Karpas-422 (cell line): ENCODE results near the gene MRTFA. TPM values are rescaled to one million over a fixed set of nuclear protein-coding genes. Genes with fewer than 3 reads are reported as not detected.

ENCODE experiments used
- DNase-seq: peaks from one replicate; pipeline ENCODE4 v3.0.0-alpha.2; 2015
- H2AFZ ChIP-seq: fragments of 200-600 bp; sonication (generic); 2 replicates; pipeline ENCODE4 v1.6.1; 2014; ENCODE audit warnings: antibody characterized with exemption, low read length, mixed read lengths
- H3K27ac ChIP-seq: fragments of 200-600 bp; sonication (generic); 2 replicates; pipeline ENCODE4 v1.5.1; 2014; ENCODE audit warnings: mild to moderate bottlenecking, low read length, moderate library complexity
- H3K27me3 ChIP-seq: fragments of 200-600 bp; sonication (generic); 2 replicates; pipeline ENCODE4 v1.6.1; 2014; ENCODE audit warnings: low read length, mixed read lengths
- H3K36me3 ChIP-seq: fragments of 200-600 bp; sonication (generic); 2 replicates; pipeline ENCODE4 v1.6.1; 2014; ENCODE audit warnings: low read length, mixed read lengths; ENCODE audit not compliant: insufficient read depth
- H3K4me1 ChIP-seq: fragments of 200-600 bp; sonication (generic); 2 replicates; pipeline ENCODE4 v1.6.1; 2014; ENCODE audit warnings: mild to moderate bottlenecking, low read length, mixed read lengths
- H3K4me2 ChIP-seq: fragments of 200-600 bp; sonication (generic); 2 replicates; pipeline ENCODE4 v1.6.1; 2014; ENCODE audit warnings: low read length, low read depth, mild to moderate bottlenecking; ENCODE audit not compliant: poor library complexity, severe bottlenecking
- H3K4me3 ChIP-seq: fragments of 200-600 bp; sonication (generic); 2 replicates; pipeline ENCODE4 v1.5.1; 2014; ENCODE audit warnings: mild to moderate bottlenecking, antibody characterized with exemption, low read length, mixed read lengths
- H3K79me2 ChIP-seq: fragments of 200-600 bp; sonication (generic); 2 replicates; pipeline ENCODE4 v1.6.1; 2014; ENCODE audit warnings: mild to moderate bottlenecking, low read length, mixed read lengths
- H3K9ac ChIP-seq: fragments of 200-600 bp; sonication (generic); 2 replicates; pipeline ENCODE4 v1.6.0; 2014; ENCODE audit warnings: low read length
- H3K9me2 ChIP-seq: fragments of 200-600 bp; sonication (generic), shearing (Covaris generic); replicated peaks from 2 replicates; pipeline ENCODE4 v1.6.0; 2014; ENCODE audit warnings: mild to moderate bottlenecking, low read length, moderate library complexity; ENCODE audit not compliant: insufficient read depth
- H3K9me3 ChIP-seq: fragments of 300-700, 200-600 bp; sonication (generic); 2 replicates; pipeline ENCODE4 v1.6.1; 2014; ENCODE audit warnings: low read length, mixed read lengths
- H4K20me1 ChIP-seq: fragments of 200-600 bp; sonication (generic); 2 replicates; pipeline ENCODE4 v1.6.1; 2014; ENCODE audit warnings: mild to moderate bottlenecking, antibody characterized with exemption, low read length, low read depth; ENCODE audit not compliant: insufficient read depth
- total RNA-seq: library from RNA; depleted of rRNA; stranded (reverse); fragments of >200 nt; shearing (Covaris generic); gene quantifications from 2 replicates; pipeline ENCODE4 v1.2.3, GENCODE V29; 2014; ENCODE audit warnings: low replicate concordance

The MRTFA gene
- total RNA-seq, 1 experiment from 2014 or later, result 37.2 TPM

- Histone ChIP-seq H3K79me2 (peaks cover 70% of the 10 kb centered on the region), H3K4me3 (no peak overlapping the region), H3K9me2 (no peaks in the 10 kb centered on the region), H3K36me3 (no peaks in the 10 kb centered on the region), H4K20me1 (0 out of 2 replicates have a peak, but pooled peaks cover 8% of the 10 kb centered on the region), H3K4me2 (no peak overlapping the region), H3K4me1 (peaks cover 3% of the 10 kb centered on the region; the same call in 1 of the 2 replicates), H3K27ac (no peak overlapping the region), H2AFZ (no peak overlapping the region), H3K27me3 (no peaks in the 10 kb centered on the region), H3K9me3 (no peaks in the 10 kb centered on the region), H3K9ac (no peak overlapping the region)
- DNase-seq, result no peak
Observed at GRCh38 chr22:40618400-40618799, 18.1 kb downstream of the MRTFA start.

- no peaks in the 10 kb centered on the region for H3K9me3 ChIP-seq
- peaks cover 16% of the 10 kb centered on the region for H3K4me1 ChIP-seq
- no peak overlapping the region for H2AFZ ChIP-seq
- no peaks in the 10 kb centered on the region for H3K9me2 ChIP-seq
- peaks cover 11% of the 10 kb centered on the region; the same call in 1 of the 2 replicates for H4K20me1 ChIP-seq
- H3K27me3 ChIP-seq, result no peaks in the 10 kb centered on the region
- no peak overlapping the region for H3K27ac ChIP-seq
- H3K4me2 ChIP-seq, result no peak overlapping the region
- no peak overlapping the region for H3K9ac ChIP-seq
- H3K79me2 ChIP-seq, result peaks cover 74% of the 10 kb centered on the region
- H3K4me3 ChIP-seq, result no peak overlapping the region
- no peaks in the 10 kb centered on the region for H3K36me3 ChIP-seq
- no peak for DNase-seq
Observed at GRCh38 chr22:40616578-40616977, 19.9 kb downstream of the MRTFA start.

- no peaks in the 10 kb centered on the region for H3K36me3 ChIP-seq
- H2AFZ ChIP-seq, result no peak overlapping the region
- peaks cover 23% of the 10 kb centered on the region for H4K20me1 ChIP-seq
- no peak overlapping the region for H3K27ac ChIP-seq
- no peak for DNase-seq
- peaks cover 15% of the 10 kb centered on the region for H3K4me1 ChIP-seq
- peaks cover 79% of the 10 kb centered on the region for H3K79me2 ChIP-seq
- H3K9ac ChIP-seq, result no peak overlapping the region
- no peak overlapping the region for H3K4me3 ChIP-seq
- no peaks in the 10 kb centered on the region for H3K9me3 ChIP-seq
- no peaks in the 10 kb centered on the region for H3K27me3 ChIP-seq
- no peak overlapping the region for H3K4me2 ChIP-seq
- H3K9me2 ChIP-seq, result no peaks in the 10 kb centered on the region
Observed at GRCh38 chr22:40613067-40613466, 23.5 kb downstream of the MRTFA start.

GRCh38 chr22:40612291-40612751 lies 24.2 kb downstream of the MRTFA start:
- H3K4me2 ChIP-seq, result no peak overlapping the region
- H3K4me1 ChIP-seq, result peaks cover 15% of the 10 kb centered on the region
- H3K27me3 ChIP-seq, result no peaks in the 10 kb centered on the region
- peaks cover 30% of the 10 kb centered on the region for H4K20me1 ChIP-seq
- H3K27ac ChIP-seq, result no peak overlapping the region
- no peak for DNase-seq
- H3K9ac ChIP-seq, result no peak overlapping the region
- peaks cover 82% of the 10 kb centered on the region for H3K79me2 ChIP-seq
- H2AFZ ChIP-seq, result no peak overlapping the region
- H3K36me3 ChIP-seq, result no peaks in the 10 kb centered on the region
- H3K9me2 ChIP-seq, result no peaks in the 10 kb centered on the region
- no peaks in the 10 kb centered on the region for H3K9me3 ChIP-seq
- H3K4me3 ChIP-seq, result no peak overlapping the region

GRCh38 chr22:40611606-40612005 lies 24.9 kb downstream of the MRTFA start:
- no peak overlapping the region for H3K4me2 ChIP-seq
- H3K4me3 ChIP-seq, result no peak overlapping the region
- no peak for DNase-seq
- H3K36me3 ChIP-seq, result no peaks in the 10 kb centered on the region
- no peaks in the 10 kb centered on the region for H3K27me3 ChIP-seq
- peaks cover 20% of the 10 kb centered on the region for H3K4me1 ChIP-seq
- peaks cover 29% of the 10 kb centered on the region for H4K20me1 ChIP-seq
- H3K27ac ChIP-seq, result no peak overlapping the region
- H2AFZ ChIP-seq, result no peak overlapping the region
- no peaks in the 10 kb centered on the region for H3K9me3 ChIP-seq
- no peaks in the 10 kb centered on the region for H3K9me2 ChIP-seq
- peaks cover 86% of the 10 kb centered on the region for H3K79me2 ChIP-seq
- H3K9ac ChIP-seq, result no peak overlapping the region

GRCh38 chr22:40610329-40610850 lies 26.1 kb downstream of the MRTFA start:
- DNase-seq, result no peak
- Histone ChIP-seq H3K4me3 (no peak overlapping the region), H4K20me1 (peaks cover 30% of the 10 kb centered on the region), H3K9me3 (no peaks in the 10 kb centered on the region), H3K27ac (no peak overlapping the region), H3K27me3 (no peaks in the 10 kb centered on the region), H2AFZ (no peak overlapping the region), H3K9me2 (no peaks in the 10 kb centered on the region), H3K79me2 (peaks cover 90% of the 10 kb centered on the region), H3K36me3 (no peaks in the 10 kb centered on the region), H3K4me1 (peaks cover 25% of the 10 kb centered on the region), H3K4me2 (no peak overlapping the region), H3K9ac (no peak overlapping the region)

GRCh38 chr22:40609216-40609615 lies 27.3 kb downstream of the MRTFA start:
- Histone ChIP-seq H3K9me3 (no peaks in the 10 kb centered on the region), H3K9me2 (no peaks in the 10 kb centered on the region), H3K27ac (no peak overlapping the region), H3K4me1 (peaks cover 25% of the 10 kb centered on the region), H3K4me2 (no peak overlapping the region), H3K27me3 (no peaks in the 10 kb centered on the region), H3K9ac (no peak overlapping the region), H4K20me1 (peaks cover 36% of the 10 kb centered on the region), H3K79me2 (peaks cover 87% of the 10 kb centered on the region), H2AFZ (no peak overlapping the region), H3K36me3 (no peaks in the 10 kb centered on the region), H3K4me3 (no peak overlapping the region)
- no peak for DNase-seq

GRCh38 chr22:40607506-40607905 lies 29.0 kb downstream of the MRTFA start:
- no peak overlapping the region for H3K4me2 ChIP-seq
- H3K36me3 ChIP-seq, result no peaks in the 10 kb centered on the region
- H3K4me1 ChIP-seq, result peaks cover 27% of the 10 kb centered on the region
- H4K20me1 ChIP-seq, result peaks cover 40% of the 10 kb centered on the region
- H3K79me2 ChIP-seq, result peaks cover 88% of the 10 kb centered on the region
- H3K4me3 ChIP-seq, result no peak overlapping the region
- no peak overlapping the region for H3K9ac ChIP-seq
- H3K27ac ChIP-seq, result no peak overlapping the region
- no peaks in the 10 kb centered on the region for H3K27me3 ChIP-seq
- no peak for DNase-seq
- no peaks in the 10 kb centered on the region for H3K9me2 ChIP-seq
- no peaks in the 10 kb centered on the region for H3K9me3 ChIP-seq
- no peak overlapping the region for H2AFZ ChIP-seq
